ENCODE data around the gene FGF14.

Gene FGF14

DNA sequence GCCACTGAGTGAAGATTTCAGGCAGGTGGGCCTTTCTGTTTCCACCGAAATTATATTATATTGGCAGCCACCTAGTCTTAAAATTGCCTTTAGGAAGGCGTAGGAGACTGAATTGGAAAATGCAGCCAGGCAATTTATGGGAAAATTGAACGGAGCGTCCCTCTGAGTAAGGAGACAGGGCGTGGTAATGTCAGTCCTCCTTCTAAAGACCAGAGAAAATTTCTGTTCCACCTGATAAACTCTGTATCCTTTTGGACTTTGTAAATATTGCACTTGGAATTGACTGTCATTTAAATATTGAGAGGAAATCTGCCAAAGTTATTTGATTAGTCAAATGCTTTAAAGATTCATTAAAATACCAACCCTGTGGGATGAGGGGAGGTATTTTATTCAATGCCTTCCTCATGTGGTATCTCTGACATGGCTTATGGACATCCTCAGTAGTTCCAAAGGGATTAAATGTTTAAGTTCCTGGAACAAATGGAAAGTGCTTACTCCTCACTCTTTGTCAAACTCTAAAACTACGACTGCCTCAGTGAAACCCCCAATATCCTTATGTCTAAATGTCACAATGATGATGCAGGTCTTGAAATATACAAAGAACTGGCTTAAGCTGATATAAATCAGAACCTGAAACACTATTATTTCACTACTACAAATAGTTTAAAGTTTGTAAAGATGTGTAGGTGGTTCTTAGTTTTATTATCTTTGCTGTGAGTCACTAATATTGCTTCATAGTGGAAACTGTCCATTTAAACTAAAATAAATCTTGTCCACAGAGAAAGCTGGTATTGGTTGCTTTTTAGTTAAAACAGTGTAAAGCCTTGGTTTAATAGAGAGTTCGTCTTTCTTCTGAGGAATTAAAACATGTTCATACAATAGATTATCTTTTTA, 203.2 kb downstream of the FGF14 start:
- in situ Hi-C loops (cut with MboI; ENCODE audit: low sequenced_read_pairs), result no loop called here

DNA sequence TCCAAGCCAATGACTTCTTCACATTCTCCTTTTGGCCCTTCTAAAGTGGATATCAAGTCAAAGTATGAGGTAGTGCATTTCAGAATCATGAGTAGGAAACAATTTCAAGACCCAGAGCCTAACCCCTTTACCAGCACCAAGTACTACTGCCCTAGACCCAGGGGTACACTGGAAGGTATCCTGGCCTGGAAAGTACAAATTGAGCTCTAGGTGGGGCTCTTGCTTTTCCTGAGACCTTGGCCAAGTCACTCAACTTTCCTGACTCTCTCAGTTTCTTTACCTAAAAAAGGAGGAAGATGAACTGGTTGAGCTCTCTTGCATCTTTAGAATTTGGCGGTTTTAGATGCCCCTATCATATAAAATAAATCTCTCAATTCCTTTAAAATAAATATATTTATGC, 204.7 kb downstream of the FGF14 start:
- in situ Hi-C loops (cut with MboI; ENCODE audit: low sequenced_read_pairs), result no loop called here

DNA sequence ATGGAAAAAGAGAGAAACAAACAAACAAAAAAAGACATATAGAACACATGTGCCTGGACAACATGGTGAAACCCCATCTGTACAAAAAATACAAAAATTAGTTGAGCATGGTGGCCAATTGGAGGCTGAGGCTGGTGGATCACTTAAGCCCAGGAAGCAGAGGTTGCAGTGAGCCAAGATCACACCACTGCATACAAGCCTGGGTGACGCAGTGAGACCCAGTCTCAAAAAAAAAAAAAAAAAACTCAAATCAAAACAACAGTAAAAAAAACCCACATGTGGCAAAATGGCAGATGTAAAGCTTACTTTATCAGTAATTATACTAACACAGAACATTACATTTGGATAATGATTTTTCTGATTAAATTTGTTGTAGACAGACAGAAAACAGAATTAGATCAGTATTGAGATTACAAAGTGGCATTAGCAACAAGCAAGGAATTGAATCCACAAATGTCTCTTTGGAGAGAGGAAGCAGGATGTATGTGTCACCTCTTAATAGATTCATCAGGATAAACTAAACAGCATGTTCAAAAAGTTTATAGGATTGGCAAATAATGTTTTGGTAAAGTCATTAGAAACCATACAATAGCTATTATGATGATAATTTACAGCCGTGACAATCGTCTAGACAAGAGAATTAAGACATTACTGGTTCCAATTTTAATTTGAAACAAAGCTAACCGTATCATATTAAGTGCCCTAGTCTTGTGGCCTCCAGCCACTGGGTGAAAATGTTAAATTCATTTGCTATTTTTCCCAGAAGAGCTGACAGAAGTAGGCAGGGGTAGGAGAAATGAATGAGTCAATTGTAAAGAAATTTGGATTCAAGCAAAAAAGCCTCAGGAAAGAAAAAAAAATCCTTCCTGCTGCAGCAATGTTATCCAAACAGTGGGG, 206.0 kb downstream of the FGF14 start:
- in situ Hi-C loops (cut with MboI; ENCODE audit: low sequenced_read_pairs), result no loop called here

DNA sequence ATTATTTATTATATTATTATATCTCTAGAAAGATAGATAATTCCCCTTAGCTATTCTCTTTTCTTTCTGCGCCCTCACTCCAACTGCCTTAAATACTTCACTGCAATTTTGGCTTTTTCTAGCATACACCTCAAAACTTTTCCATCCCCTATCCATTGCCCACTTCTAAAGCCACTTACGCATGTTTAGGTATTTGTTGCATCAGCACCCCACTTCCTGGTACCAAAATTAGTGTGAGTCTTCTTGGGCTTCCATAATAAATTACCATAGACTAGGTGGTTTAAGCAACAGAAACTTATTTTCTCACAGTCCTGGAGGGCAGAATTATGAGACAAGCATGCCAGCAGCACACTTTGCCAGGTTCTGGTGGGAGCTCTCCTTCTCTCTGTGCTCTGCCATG, 209.0 kb downstream of the FGF14 start:
- in situ Hi-C loops (cut with MboI; ENCODE audit: low sequenced_read_pairs), result no loop called here

DNA sequence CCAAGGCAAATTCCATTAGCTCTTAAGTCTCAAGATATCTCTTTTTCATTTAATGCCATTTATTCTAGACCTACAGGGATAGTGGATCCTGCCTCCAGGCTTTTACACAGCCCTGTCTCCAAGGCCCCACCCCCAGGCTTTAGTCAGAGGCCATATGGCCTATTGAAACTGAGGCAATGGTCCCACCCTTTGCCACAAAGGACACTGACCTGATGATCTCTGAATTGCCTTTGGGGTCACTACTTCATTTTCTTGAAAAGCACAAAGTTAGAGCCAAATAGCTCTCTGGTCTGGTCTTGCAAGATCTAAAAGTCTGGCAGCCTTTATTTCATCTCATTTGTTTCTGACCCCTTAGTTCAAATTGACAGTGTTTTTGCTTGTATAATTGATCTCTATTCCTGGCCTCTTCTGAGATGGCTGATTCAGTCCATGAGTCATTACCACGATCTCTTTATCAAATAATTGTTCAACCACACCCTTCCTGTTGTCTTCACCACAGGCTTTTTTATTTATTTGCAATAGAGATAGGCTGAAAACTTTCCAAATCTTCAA, 209.8 kb downstream of the FGF14 start:
- in situ Hi-C loops (cut with MboI; ENCODE audit: low sequenced_read_pairs), result no loop called here

DNA sequence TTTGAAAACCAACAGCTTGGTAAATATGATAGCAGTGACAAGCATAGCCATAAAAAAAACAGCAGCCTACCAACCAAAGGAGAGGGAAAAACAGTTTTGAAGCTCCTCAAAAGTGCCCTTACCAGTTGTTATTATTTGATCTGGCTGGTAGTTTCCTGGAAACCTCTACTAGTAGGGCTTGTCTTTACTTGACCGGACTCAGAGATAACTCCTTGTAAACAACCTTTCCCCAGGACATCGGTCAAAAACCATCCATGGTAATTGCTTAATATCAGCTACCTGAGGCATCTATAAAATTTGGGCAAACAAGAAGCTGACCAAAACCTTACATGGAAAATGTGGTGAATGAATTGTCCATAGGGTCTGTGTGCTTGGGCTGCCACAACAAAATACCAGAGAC, 210.9 kb downstream of the FGF14 start:
- in situ Hi-C loops (cut with MboI; ENCODE audit: low sequenced_read_pairs), result no loop called here

DNA sequence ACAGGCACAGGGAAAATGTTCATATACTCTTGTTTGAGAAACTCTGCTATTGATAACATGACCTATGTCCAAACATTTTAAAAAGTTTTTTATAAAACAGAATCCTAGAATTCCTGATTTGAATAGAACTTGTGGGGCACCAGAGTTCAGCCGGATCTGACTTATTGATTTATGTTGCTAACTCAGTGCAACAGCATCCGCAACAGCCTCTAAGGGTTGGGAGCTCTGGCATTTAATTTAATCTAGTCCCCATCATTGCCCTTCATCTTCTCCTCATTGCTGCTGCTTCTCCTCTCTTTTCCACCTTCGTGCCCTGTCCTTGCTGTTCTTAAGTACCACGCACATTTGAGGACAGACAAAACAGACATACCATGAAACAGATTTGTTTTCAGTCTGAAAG, 214.5 kb downstream of the FGF14 start:
- in situ Hi-C loops (cut with MboI; ENCODE audit: low sequenced_read_pairs), result no loop called here

DNA sequence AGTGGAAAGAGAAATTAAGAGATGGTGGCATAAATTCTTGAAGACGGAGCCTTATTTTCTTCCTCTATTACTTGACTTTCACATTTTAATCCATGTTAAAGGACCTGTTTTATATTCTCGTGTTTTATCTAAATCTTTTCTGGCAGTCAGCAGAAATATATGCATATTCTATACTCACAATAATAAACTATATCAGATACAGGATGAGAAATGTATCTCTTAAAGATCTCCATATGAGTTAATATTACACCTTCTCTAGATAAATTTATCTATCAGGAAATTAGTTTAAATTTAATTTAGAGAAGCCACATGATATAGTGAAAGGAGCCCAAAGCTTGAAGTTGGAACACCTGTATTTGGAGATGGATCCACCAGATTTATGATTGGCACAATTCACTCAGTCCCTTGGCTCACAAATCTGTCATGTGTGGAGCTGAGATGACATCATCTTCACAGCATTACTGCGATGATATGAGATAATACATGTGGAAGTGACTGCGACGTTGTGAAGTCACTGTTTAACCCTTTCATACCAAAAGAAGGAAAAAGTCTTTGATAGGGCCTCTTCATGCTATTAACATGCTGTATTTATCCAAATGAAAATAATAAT, 216.4 kb downstream of the FGF14 start:
- in situ Hi-C loops (cut with MboI; ENCODE audit: low sequenced_read_pairs), result no loop called here

DNA sequence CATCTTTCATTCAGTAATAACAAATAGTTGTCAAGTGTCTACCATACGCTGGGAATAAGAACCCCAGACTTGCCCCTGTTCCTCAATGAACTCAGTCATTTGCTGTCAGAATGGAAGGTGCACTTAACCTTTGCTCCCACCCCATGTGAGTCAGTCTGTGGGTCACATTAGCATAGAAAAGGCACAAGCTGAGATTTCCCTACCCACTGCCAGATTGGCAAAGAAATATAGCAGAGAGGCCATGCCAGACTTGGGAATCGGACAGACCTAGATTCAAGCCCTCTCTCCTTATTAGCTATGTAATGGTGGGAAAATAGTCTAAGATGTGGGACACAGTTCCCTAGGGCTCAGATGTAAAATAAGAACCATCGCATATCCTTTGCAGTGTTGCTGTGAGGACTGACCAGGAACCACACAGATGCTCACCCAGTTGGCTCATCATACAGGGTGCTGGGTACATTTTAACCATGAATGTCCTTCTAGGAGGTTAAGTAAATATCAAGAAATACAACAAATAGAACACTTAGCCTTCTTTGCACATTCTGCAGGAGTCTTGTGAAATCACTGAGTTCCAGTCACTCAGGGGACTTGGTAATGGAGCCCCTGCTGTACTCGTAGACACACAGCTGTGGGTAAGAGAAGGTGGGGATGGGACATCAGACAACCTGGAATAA, 218.2 kb downstream of the FGF14 start:
- in situ Hi-C loops (cut with MboI; ENCODE audit: low sequenced_read_pairs), result no loop called here

DNA sequence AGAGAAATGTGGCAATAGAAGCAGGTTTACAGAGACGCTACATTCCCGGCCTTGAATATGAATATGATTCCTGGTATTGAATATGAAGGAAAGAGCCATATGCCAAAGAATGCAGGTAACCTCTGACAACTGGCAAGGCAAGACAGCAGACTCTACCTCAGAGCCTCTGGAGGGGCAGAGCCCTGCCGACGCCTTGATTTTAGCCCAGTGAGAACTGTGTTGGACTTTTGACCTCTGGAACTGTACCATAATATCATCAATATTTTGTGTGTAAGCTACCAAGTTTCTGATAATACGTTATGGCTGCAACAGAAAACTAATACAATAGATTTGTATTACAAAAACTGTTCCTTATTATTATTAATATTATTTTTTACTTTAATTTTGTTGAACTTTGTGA, 219.7 kb downstream of the FGF14 start:
- in situ Hi-C loops (cut with MboI; ENCODE audit: low sequenced_read_pairs), result no loop called here

DNA sequence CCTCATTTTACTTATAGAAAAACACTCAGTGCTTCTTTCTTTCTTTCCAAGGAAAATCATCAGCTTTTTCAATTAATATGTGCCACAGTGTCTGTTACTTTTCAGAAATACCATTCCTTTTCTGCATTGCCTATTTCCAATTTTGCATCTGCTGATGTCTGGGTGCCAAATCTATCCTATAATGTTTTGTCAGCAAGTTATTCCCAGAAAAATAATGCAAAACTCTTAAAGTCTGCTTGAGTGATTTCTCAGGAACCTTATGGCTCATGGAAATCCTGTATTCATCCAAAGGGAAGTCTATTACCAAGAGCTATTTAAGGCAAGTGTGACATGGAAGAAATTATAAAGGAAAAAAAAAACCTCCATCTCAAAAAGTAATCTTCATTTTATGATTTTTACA, 224.4 kb downstream of the FGF14 start:
- in situ Hi-C loops (cut with MboI; ENCODE audit: low sequenced_read_pairs), result no loop called here

DNA sequence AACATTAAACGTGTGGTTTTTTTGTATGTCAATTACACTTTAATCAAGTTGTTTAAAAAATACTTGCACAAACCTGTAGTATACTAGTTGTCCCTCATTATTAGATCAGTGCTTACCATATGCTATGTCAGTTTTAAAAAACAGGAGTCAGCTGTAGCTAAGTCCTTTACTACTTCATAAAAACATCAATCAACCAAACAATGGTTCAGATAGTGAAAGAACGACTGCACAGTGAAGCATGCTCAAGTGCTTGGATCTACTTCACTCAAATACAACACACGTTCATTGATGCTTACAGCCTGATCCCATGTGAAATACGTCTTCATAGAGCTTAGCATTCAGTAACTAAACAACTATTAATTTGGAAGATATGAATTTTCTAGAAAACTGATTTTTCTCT, 225.0 kb downstream of the FGF14 start:
- in situ Hi-C loops (cut with MboI; ENCODE audit: low sequenced_read_pairs), result no loop called here

DNA sequence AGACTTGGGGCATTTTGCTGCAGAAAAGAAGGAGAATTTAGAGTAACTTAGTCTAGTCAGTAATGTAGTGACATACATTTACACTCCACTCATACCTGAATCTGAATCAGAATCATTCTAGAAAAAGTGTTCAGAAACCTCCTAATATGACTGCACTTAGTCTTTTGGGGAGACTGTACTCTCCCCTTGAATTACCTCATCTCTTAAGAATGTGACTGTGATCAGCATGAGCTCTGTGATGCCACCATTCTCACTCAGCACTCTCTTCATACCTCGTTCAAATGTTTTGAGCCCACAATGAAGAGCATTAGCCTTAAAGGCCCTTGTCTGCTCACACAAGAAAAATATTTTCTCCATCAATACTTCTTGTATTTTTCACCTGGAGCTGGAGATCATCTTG, 229.4 kb downstream of the FGF14 start:
- in situ Hi-C loops (cut with MboI; ENCODE audit: low sequenced_read_pairs), result no loop called here

DNA sequence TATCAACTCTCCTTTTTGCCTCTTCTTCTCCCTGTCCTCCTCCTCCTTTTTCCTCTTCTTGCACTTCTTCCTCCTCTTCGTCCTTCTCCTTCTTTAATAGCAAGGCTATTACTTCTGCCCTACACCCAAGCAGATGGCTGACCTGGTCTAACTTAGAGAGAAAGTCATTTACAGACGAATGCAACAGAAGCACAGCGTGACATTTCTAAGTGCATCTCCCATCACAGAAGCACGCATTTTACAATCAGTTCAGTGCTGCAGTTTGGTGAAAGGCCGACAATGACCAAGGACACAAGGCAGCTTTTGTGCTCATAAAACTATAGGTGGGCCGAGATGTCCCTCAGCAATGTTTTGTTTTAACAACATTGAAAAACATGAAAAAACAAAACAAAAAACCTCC, 231.5 kb downstream of the FGF14 start:
- in situ Hi-C loops (cut with MboI; ENCODE audit: low sequenced_read_pairs), result no loop called here

DNA sequence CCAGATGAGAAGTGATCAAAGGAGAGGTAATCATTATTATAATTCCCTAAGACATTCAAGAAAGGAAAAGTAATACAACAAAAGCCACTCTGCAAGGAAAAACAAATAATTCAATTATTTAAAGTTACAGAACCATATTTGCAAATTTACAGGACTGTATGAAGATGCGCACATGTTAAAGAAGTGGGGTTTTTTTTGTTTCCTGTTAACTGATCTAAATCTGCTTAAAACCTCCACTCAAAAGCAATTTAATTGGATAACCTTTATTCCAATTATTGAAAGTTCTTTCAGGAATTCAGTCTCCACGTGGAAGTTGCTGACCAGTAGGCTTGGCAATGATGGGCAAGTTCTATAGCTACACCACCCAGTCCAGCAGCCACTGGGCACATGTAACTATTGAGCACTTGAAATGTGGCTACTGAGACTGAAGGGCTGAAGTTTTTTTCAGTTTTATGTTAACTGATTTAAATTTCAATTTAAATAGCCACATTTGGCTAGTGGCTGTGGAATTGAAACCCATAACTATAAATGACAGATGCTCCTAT, 232.3 kb downstream of the FGF14 start:
- in situ Hi-C loops (cut with MboI; ENCODE audit: low sequenced_read_pairs), result no loop called here

DNA sequence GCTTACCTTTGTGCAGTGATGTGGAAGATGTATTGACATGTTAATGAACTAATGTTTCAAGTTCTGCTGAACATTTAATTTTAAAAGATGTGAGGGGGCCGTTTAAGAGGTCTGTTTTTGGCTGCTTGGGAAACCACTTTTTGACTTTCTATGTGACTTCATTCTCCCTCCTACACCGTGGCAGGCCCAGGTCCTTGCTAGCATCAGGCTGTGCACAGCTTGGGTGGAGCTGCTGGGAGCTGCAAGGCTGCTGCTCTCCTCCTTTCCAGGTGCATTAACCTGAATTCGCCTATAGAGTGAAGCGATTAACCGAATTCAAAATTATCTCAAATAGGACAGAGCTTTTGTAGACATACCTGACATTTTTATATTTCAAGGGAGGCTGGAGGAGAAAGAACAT, 249.1 kb downstream of the FGF14 start:
- in situ Hi-C loops (cut with MboI; ENCODE audit: low sequenced_read_pairs), result no loop called here

DNA sequence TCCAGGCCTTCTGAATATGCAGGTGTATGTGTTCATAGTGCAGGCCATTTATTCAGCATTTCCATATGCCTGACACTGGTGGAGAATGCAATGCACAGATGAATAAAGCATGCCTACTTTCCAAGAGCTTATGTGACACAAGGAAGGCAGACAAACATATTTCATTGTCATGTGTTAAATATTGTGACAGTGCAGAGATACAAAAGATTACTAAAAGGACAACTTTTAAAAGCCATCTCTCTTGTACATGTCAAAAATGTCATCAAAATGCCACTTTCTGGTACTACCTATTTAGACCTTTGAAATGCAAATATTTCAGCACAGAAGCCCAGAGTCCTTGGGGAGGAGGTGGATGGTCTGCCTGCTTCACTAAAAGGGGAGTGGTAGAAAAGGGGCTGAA, 254.5 kb downstream of the FGF14 start:
- in situ Hi-C loops (cut with MboI; ENCODE audit: low sequenced_read_pairs), result no loop called here

DNA sequence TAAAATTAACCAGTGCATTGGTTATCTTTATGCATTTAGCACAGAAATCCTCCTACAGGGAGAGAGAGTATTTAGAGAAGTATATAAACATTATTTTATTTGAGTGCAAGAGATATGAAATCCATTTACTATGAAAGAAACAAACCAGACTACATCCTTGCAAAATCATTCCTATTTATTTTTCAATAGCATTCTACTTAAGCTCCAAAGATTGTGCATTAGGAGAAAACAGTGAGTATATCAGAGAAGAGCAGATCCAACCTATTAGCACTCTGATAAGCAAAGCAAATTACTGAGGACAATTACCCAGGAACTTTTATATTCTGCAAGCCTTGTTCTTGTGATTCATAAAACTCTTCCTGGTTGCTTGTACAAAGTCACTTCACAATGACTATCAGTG, 256.1 kb downstream of the FGF14 start:
- in situ Hi-C loops (cut with MboI; ENCODE audit: low sequenced_read_pairs), result no loop called here

DNA sequence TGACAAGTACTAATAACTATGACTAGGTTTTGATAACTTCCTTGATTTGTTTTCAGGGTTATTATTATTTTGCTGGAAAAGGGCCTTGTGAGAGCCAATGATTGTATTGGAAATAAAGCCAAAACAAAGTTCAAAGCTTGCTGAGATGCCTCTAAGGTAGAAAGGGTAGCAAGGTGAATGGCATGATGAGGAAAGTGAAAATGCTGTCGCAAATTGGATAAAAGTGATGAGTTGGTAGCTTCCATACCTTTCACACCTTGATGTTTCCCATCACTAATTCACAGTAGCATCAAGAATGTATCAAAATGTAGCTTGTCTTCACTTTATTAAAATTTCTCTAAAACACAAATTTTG, 259.4 kb downstream of the FGF14 start:
- in situ Hi-C loops (cut with MboI; ENCODE audit: low sequenced_read_pairs), result no loop called here

DNA sequence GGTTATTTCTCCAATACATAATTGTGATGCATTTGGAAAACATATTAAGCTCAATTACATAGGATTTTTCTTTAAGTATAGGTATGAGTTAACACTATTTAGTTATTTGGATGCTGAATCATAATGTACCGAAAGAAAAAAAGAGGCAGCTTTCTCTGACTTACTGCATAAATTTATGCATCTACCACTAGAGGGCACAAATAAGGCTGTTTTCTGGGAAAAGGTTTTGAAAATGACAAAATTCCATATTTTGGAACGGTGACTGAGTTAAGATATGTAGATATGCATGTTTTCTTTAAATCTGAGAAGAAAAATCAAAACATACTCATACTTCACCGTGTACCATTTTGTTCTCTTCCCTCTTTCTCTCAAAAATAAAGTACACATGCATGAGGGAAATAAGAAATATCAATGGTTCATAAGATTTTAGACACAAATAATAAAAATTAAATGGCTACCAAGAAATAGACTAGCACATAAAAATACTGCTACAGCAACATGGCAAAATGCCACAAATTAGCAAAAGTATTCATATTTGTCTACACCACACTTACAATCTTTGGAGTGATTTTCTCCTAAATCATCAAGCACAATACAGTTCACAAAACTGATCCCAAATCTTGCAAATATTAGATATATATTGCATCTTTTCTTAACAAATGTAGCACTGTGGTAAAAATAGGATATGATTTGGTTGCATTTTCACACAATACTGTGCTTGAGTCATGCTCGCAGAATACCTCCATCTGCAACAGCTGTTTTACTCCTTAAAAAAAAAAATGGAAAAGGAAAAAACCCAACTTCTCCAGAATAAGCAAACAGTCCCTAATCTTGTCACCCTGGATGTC, 260.0 kb downstream of the FGF14 start:
- in situ Hi-C loops (cut with MboI; ENCODE audit: low sequenced_read_pairs), result no loop called here

Data from HL-60/S4 treated with retinoic acid at 250 ng/mL for 4 days and 3 days (cell line).